ENCODE measurements around the gene PDE6C.

- TF ChIP-seq CTCF (conservative IDR thresholded peaks at IDR 0.05; ENCODE audit: low read length) (no peak), EZH2phosphoT487 (IDR thresholded peaks at IDR 0.05; ENCODE audit: borderline replicate concordance, low read depth, low read length) (no peak)
These were observed 19.1 kb upstream of the PDE6C start for GRCh38 chr10:93593254-93593653.
